ENCODE results near the gene FLT1.
A peak's percentile ranks its signal among the peaks of the same experiment; 100 is the strongest.

Gene FLT1

GRCh38 chr13:28459911-28460310, 35.0 kb downstream of the FLT1 start:
- DNase-seq (ENCODE audit: low spot score): no peak

- DNase-seq (ENCODE audit: low spot score): no peak
These were observed 36.3 kb downstream of the FLT1 start for GRCh38 chr13:28458608-28459007.

- no peak for DNase-seq (ENCODE audit: low spot score)
These were observed 36.9 kb downstream of the FLT1 start for GRCh38 chr13:28458051-28458450.

- no peak for DNase-seq (ENCODE audit: low spot score)
These were observed 37.4 kb downstream of the FLT1 start for GRCh38 chr13:28457521-28457920.

DNA sequence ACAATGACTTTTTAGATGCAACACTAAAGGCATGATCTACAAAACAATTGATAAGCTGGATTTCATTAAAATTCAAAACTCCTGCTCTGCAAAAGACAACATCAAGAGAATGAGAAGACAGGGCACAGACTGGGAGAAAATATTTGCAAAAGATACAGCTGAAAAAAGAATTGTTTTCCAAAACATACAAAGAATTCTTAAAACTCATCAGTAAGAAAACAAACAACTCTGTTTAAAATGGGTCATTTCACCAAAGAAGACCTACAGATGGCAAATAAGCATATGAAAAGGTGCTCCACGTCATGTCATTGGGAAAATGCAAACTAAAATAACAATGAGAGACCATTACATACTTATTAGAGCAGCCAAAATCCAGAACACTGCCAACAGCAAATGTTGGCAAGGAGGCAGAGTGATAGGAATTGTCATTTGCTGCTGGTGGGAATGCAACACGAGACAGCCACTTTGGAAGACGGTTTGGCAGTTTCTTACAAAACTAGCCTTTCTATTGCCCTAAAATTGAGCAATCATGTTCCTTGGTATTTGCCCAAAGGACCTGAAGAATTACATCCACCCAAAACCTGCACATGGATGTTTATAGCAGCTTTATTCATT, 39.2 kb downstream of the FLT1 start:
- no peak for DNase-seq (ENCODE audit: low spot score)

GRCh38 chr13:28452755-28453154, 42.2 kb downstream of the FLT1 start:
- no peak for DNase-seq (ENCODE audit: low spot score)

DNA sequence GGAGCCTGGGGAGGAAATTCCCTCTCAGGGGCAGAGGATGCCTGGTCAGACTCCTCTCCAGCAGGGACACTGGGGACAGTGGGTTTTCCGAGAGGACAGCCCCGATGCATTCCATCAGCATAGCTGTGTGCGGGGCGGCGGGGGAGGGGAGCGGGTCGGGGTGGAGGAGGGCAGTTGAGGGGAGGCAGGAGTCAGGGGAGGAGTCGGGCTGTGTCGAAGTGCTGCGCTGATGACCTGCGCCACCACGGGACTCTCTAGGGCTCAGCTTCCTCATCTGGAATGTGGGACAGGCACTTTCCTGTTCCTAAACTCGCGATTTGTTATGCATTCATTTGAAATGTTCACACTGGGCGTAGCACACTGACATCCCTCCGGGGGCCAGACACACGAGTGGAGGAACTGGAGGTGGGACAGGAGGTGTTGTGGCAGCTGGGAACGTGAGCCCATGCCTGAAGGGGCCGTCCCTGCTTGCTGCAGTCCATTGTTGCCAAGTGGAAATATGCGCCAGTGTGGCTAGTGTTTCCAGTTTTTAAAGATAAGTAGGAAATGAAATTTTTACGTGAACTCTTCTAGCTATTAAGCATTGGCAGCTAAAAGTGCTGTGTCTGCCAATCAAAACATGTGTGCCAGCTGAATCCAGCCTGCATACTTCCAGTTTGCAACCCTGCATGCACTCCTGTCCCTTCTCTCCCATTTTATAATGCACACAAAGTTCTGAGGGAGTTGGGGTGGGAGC, 43.3 kb downstream of the FLT1 start:
- no peak for DNase-seq (ENCODE audit: low spot score)

- no peak for DNase-seq (ENCODE audit: low spot score)
These were observed 44.8 kb downstream of the FLT1 start for GRCh38 chr13:28449826-28450773.

GRCh38 chr13:28448651-28449358, 46.1 kb downstream of the FLT1 start:
- no peak for DNase-seq (ENCODE audit: low spot score)

GRCh38 chr13:28447989-28448388, 46.9 kb downstream of the FLT1 start:
- no peak for DNase-seq (ENCODE audit: low spot score)

GRCh38 chr13:28447206-28447605, 47.7 kb downstream of the FLT1 start:
- DNase-seq (ENCODE audit: low spot score): no peak

DNA sequence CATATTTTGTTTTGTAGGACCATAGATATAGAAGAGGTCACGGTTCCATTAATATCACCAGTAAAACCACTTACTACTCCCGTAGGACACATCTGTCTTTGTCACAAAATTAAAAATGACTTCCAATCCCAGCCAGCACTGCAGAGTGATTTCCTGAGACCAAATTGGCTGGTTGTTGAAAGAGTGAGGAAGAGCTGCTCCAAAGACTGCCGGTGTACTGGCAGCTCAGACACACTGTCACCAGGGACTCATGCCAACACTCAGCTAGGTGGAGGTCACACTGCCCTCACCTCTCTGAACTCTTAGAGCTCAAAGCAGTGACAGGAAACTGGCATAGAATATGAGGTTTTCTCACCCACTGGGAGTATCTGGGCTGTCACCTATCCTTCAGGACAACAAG, 52.1 kb downstream of the FLT1 start:
- DNase-seq (ENCODE audit: low spot score): no peak

- no peak for DNase-seq (ENCODE audit: low spot score)
These were observed 53.4 kb downstream of the FLT1 start for GRCh38 chr13:28441529-28441928.

GRCh38 chr13:28440774-28441504, 54.0 kb downstream of the FLT1 start:
- no peak for DNase-seq (ENCODE audit: low spot score)

- DNase-seq (ENCODE audit: low spot score): no peak
These were observed 56.2 kb downstream of the FLT1 start for GRCh38 chr13:28438598-28439334.

DNA sequence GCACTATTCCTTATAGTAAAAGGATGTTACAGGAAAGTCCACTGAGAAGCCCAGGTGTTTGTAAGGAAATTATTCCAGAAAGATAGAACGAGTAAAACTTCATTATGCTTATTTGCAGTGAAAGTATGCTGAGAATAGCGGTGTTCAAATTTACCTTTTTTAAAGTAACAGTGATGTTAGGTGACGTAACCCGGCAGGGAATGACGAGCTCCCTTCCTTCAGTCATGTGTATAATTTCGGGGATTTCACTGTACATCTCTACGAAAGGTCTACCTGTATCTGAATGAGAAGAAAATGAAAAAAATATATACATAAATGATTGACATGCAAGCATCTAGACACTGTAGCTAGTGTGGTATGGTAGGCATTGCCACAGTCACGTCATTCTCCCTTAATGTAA, 56.9 kb downstream of the FLT1 start:
- DNase-seq (ENCODE audit: low spot score): no peak

- DNase-seq (ENCODE audit: low spot score): no peak
These were observed 59.0 kb downstream of the FLT1 start for GRCh38 chr13:28435917-28436316.

GRCh38 chr13:28434926-28435325, 60.0 kb downstream of the FLT1 start:
- no peak for DNase-seq (ENCODE audit: low spot score)

- no peak for DNase-seq (ENCODE audit: low spot score)
These were observed 61.9 kb downstream of the FLT1 start for GRCh38 chr13:28432816-28433560.

GRCh38 chr13:28429685-28430290, 65.1 kb downstream of the FLT1 start:
- DNase-seq (ENCODE audit: low spot score): peak; percentile 25
